Activated gamma-delta T cell treated with anti-CD3 and anti-CD28 coated beads, Interleukin-2, amount 50 U/mL, for 16 hours (primary cell): ENCODE data around the gene ACP4.

Source experiments
- DNase-seq: peaks from one replicate; pipeline ENCODE4 v3.0.0-alpha.2; 2020; ENCODE audit warnings: low read depth

ACP4 gene

DNA sequence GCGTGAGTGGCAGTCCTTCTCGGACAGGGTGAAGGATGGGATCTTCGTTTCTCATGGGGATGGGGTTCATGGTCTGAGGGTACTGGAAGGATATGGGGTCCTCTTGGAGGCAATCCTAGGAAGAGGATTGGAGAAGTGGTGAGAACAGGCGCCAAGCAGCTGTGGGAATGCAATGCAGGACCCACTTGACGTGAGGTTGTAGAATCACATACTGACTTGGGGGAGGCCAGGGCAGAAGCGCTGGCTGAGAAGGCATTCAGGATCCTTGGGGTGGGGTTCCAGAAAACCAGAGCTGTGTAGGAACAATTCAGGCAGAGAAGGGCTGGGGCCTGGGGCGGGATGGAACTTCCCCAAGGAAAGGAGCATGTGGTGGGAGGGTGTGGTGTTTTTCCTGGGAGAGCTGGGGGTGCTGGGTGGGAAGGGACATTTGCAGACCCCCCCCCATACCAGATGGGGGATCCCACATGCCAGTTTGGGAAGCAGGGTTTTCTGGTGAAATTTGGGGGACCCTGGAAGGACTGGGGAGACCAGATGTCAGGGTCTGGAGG is 32.5 kb downstream of the ACP4 start:
- no peak for DNase-seq

DNA sequence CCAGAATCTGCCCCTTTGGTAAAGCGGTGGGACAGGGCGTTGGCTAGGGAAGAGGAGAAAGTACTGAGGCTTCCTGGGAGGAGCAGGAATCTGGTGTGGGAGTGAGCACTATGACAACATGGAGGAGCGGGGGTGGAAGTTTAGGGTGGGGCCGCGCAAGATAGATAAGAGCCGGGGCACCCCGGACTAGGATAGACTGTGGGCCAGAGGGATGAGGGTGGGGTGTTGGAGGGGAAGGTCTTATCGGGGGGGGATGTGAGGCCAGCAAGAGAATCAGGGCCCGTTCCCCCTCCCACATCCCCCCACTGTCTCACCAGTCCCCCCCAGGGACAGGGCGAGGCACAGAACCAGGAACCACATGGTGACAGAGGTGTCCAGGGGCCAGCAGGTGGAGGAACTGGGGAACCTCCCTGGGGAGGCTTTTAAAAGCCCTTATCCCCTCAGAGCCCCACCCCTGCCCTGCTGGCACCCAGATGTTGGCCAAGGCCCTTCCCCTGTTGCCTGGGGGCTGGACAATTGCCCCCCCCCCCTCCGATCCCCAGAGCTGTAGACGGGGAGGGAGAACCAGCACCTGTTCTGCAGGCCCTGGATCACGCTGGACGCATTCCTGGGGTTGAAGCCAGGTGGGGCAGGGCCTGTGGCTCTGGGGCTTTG is 33.3 kb downstream of the ACP4 start, which contains the start of gene KLK1:
KLK1 (minus strand) TSS at position 399 of the 654 bp plus-strand sequence; CDS start at position 360, 39 bp downstream.
- DNase-seq: no peak

DNA sequence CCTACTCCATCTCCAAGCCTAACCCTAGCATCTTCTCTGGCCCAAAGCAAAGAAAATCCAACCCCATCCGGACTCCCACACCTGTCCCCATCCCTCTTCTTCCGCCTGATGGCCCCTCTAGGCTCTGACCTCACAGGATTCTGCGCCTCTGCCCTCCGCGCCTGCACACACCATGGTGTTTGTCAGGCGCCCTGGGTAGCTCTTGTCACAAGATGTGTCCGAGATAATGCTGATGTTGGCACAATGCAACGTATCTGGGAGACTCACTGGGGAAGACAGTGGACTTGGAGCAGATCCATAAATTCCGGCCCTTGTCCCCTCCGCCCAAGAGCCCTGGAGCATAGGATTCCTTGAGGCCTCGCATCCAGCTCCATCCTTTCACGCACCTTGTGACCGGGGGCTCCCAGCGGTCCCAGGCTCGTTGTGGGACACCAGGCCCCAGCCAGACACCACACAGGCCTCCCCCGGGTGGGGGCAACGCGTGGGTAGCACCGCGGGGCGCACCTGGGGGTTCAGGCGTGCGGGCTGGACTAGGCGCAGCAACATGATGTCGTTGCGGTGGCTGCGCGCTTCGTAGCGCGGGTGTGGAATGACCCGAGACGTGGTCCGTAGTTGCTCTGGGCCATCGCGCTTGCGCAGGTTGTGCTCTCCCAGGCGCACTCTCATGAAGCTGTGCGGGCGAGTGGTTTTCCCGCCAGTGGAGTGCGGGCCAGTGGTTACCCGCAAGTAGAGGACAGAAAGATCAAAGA is 36.5 kb downstream of the ACP4 start:
- no peak for DNase-seq

GRCh38 chr19:50827476-50827875 is 37.3 kb downstream of the ACP4 start:
- no peak for DNase-seq

- DNase-seq: no peak
Observed at GRCh38 chr19:50829801-50830200, 39.6 kb downstream of the ACP4 start.

GRCh38 chr19:50830266-50831025 is 40.2 kb downstream of the ACP4 start:
- DNase-seq: no peak

DNA sequence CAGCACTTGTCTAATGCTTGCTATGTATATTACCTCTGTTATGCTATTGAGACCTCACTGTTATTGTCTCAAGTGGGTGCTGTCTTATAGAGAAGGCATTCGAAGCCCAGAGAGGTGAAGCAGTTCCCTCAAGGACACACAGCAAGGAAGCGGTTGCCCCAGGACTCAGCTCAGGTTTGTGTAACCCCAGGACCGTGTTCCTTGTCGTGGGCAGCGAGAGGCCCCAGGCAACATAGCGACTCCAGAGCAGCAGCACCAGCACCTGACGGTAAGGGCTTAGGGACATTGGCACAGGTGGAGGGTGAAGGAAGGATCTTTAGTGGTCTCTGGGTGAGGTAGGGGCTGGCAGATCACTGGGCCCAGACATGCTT is 40.8 kb downstream of the ACP4 start:
- DNase-seq: no peak

DNA sequence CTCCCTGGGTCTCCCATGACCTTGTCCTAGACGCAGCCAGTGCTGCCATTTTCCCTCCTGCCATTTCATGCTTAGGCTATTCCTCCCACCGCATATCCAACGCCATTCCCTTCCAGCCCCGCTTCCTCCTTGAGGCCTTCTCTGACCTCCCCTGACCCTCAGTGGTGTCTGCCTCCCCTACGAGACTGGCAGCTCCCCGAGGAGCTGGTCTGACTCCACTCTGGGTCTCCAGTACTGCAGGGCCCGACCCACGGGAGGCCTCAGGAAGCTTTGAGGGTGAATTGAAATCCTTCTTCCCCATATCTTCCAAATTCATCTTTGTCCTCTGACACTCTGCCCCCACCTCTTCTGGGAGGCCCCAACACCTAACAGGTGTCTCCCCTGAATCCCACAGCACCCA is 42.5 kb downstream of the ACP4 start:
- no peak for DNase-seq

- DNase-seq: no peak
Observed at GRCh38 chr19:50833117-50833801, 43.0 kb downstream of the ACP4 start, which contains the start of gene KLK15. TSS of gene KLK15 (minus strand) at chr19:50833574. CDS start at chr19:50831492, 2,082 bp downstream.

- DNase-seq: no peak
Observed at GRCh38 chr19:50833802-50834167, 43.6 kb downstream of the ACP4 start.

GRCh38 chr19:50835103-50835784 is 45.0 kb downstream of the ACP4 start:
- no peak for DNase-seq

- DNase-seq: peak; percentile 25
Observed at GRCh38 chr19:50835785-50836542, 45.7 kb downstream of the ACP4 start.

GRCh38 chr19:50836543-50837195 is 46.5 kb downstream of the ACP4 start:
- no peak for DNase-seq

GRCh38 chr19:50837300-50837699 is 47.1 kb downstream of the ACP4 start:
- no peak for DNase-seq

GRCh38 chr19:50838239-50838638 is 48.0 kb downstream of the ACP4 start:
- no peak for DNase-seq

- DNase-seq: no peak
Observed at GRCh38 chr19:50839712-50840655, 49.8 kb downstream of the ACP4 start.

DNA sequence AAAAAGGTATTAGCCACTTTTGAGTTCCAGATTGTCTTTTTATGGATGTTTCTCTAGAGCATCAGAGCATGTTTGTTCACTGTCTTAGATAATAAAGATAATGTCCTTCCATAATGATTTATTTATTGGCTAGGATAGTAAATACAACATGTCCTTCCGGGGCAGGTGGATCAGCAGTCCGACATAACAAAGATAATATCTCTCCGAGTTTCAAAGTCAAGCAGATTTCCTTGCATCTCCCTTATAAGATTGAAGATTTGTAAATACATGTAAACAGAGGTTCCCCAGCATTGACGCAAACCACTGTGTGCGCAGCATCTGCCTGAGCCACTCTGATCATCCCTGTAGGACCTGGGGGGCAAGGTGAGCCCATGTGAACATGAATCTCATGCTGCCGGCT is 51.9 kb downstream of the ACP4 start:
- no peak for DNase-seq

- no peak for DNase-seq
Observed at GRCh38 chr19:50843205-50843604, 53.0 kb downstream of the ACP4 start.

GRCh38 chr19:50843701-50844221 is 53.5 kb downstream of the ACP4 start:
- no peak for DNase-seq
